Bronchial epithelial cell (primary cell): ENCODE measurements around the gene AGPS. TPM values are rescaled to one million over a fixed set of nuclear protein-coding genes. Genes with fewer than 3 reads are reported as not detected.
"Not testable (repeated sequence)": the region's sequence is repeated elsewhere in the genome, so short reads cannot be mapped to it uniquely, and the experiment has no call there.

ENCODE experiments used
- DNase-seq: peaks from one replicate; pipeline ENCODE4 v3.0.0-alpha.2; 2010; ENCODE audit warnings: low read depth
- FAIRE-seq: peaks from 2 replicates; lab custom pipeline; 2011; peaks lifted over from hg19 to GRCh38; lab: Jason Lieb, UNC
- H3K27me3 ChIP-seq: 2 replicates; pipeline ENCODE4 v1.5.1; 2011; ENCODE audit warnings: low read length; ENCODE audit not compliant: control insufficient read depth, insufficient read depth
- H3K36me3 ChIP-seq: 2 replicates; pipeline ENCODE4 v1.5.1; 2011; ENCODE audit warnings: low read length; ENCODE audit not compliant: control insufficient read depth, insufficient read depth
- H3K4me3 ChIP-seq: 2 replicates; pipeline ENCODE4 v1.5.1; 2011; ENCODE audit warnings: mild to moderate bottlenecking, low read depth, low read length, control low read depth
- total RNA-seq: library from RNA; depleted of rRNA; stranded (reverse); fragments of >200 nt; gene quantifications from 2 replicates; pipeline ENCODE4 v1.2.1, GENCODE V29; 2014
- TF ChIP-seq, protein P1 (sequence below): IDR thresholded peaks from 2 replicates; pipeline ENCODE4 v1.5.1; 2011; ENCODE audit warnings: mild to moderate bottlenecking, moderate library complexity, low read length, control low read depth, inconsistent platforms; ENCODE audit not compliant: insufficient read depth, severe bottlenecking

AGPS gene
- total RNA-seq, 1 donor from 2014 or later, result 34.8 TPM

DNA sequence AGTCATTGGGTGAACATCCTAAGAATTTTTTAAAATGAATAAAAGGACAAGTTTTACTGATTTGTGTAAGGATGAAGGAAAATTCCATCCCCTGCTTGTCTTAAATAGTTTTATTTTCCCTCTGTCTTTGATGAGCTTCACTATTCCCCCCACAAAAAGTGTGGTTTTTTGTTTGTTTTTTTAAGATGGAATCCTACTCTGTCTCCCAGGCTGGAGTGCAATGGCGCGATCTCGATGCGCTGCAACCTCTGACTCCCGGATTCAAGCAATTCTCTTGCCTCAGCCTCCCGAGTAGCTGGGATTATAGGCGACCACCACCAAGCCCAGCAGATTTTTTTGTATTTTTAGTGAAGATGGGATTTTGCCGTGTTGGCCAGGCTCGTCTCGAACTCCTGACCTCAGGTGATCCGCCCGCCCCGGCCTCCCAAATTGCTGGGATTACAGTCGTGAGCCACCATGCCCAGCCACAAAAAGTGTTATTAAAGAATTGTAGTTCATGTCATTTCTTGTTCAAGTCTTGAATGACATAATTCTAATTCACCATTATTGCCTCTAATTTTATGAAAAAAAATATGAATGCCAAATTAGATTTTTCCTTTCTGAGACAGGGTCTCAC lies 91.7 kb downstream of the AGPS start:
- no peaks in the 10 kb centered on the region for H3K36me3 ChIP-seq
- no peaks in the 10 kb centered on the region for H3K27me3 ChIP-seq
- H3K4me3 ChIP-seq, result no peak overlapping the region
- TF ChIP-seq, protein P1, sequence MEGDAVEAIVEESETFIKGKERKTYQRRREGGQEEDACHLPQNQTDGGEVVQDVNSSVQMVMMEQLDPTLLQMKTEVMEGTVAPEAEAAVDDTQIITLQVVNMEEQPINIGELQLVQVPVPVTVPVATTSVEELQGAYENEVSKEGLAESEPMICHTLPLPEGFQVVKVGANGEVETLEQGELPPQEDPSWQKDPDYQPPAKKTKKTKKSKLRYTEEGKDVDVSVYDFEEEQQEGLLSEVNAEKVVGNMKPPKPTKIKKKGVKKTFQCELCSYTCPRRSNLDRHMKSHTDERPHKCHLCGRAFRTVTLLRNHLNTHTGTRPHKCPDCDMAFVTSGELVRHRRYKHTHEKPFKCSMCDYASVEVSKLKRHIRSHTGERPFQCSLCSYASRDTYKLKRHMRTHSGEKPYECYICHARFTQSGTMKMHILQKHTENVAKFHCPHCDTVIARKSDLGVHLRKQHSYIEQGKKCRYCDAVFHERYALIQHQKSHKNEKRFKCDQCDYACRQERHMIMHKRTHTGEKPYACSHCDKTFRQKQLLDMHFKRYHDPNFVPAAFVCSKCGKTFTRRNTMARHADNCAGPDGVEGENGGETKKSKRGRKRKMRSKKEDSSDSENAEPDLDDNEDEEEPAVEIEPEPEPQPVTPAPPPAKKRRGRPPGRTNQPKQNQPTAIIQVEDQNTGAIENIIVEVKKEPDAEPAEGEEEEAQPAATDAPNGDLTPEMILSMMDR, result no peak
- DNase-seq (no peak), FAIRE-seq (no peak)

DNA sequence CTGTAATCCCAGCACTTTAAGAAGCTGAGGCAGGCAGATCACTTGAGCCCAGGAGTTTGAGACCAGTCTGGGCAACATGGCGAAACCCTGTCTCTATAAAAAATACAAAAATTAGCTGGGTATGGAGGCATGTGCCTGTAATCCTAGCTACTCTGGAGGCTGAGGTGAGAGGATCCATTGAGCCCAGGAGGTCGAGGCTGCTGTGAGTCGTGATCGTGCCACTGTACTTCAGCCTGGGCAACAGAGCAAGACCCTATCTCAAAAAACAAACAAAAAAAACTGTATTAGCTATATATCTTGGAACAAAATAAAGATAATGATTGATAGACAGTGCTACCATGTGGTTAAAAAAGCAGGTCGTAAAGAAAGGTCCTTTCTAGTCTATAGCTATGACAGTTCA lies 93.1 kb downstream of the AGPS start:
- FAIRE-seq, H3K27me3 ChIP-seq, DNase-seq, H3K4me3 ChIP-seq, H3K36me3 ChIP-seq: not testable (repeated sequence)

DNA sequence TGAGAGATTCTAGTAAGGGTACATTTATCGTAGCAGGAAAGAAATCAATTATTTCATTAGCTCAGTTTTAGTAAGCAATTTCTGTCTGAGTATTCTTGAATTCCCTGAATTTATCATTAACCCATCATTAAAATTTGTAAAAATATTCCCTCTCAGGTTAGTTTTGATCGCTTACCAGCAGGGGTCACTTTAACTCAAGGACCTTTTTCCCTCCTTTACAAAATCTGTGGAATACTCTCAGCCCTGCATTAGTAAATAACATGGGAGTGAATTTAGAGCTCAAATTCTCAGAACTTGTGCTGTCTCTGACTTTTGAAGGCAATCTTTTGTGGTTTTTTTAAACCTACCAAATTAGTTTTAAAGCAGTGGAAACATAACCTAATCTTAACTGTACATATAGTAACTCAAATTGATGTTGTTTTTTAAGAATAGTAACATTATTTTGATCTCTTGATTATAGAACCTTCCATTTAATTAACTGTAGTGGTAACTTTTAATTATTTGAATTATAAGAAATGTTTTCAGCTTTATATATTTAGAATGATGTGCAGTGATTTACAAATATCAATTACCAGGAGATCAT lies 97.2 kb downstream of the AGPS start:
- TF ChIP-seq, protein P1, result peak; percentile 33
- FAIRE-seq, result no peak
- Histone ChIP-seq H3K4me3 (no peak overlapping the region), H3K36me3 (no peaks in the 10 kb centered on the region), H3K27me3 (no peaks in the 10 kb centered on the region)
- DNase-seq, result peak; percentile 39

DNA sequence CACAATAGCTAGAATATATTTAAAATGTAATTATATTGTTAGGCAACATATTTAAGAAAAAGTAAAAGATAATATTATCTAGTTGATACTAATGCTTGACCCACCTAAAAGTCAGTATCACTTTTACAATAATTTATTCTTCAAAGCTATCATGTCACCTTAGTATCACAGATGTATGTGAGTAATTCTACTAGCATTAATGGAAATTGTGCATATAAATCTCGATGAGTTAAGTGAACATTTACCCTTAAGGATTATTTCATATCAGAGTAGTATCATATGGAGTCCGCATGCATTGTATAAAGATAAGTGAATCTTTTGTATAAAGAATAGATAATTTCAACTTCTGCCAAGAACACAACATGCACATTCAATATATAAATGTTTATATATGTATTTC lies 103.4 kb downstream of the AGPS start:
- TF ChIP-seq, protein P1, result no peak
- FAIRE-seq, result no peak
- H3K4me3 ChIP-seq, result no peak overlapping the region
- no peak for DNase-seq
- no peaks in the 10 kb centered on the region for H3K36me3 ChIP-seq
- no peaks in the 10 kb centered on the region for H3K27me3 ChIP-seq

DNA sequence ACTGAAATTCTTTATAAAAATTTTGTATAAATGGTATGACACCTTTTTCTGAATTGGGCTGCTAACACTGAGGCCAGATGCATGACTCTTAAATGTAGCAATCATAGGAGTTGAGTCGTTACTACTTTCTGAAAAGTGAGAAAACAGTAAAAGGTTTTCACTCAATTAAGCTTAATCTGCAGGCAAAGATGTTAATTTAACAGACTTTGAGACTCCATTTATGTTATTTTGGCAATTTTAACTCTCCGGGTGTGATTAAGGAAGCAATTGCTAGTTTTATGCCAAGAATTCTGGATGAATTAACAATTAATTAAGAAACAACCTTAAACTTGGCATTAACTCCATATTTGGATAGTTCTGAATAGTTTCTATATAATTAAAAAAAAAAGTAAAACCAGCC lies 104.3 kb downstream of the AGPS start:
- TF ChIP-seq, protein P1, result no peak
- DNase-seq, result no peak
- Histone ChIP-seq H3K36me3 (no peaks in the 10 kb centered on the region), H3K27me3 (no peaks in the 10 kb centered on the region), H3K4me3 (no peak overlapping the region)
- FAIRE-seq, result no peak

DNA sequence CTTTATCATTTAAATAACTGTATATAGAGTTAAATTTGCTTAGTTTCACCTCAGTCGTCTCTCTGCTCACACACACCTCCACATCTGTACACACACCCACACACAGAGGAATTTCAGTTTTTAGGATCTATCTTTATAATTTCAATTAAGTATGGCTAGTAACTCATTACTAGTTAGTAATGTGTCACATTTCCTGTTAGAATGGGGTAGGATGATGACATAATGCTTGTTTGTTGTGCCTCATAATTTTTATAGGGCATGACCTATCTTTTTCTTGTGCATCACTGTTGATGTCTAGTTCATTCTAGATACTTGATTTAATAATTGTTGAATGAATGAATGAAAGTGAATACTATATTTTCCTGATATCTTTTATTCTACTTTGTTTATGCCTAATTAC lies 108.6 kb downstream of the AGPS start:
- peak; percentile 61 for DNase-seq
- H3K36me3 ChIP-seq, result no peaks in the 10 kb centered on the region
- TF ChIP-seq, protein P1, result no peak
- no peaks in the 10 kb centered on the region for H3K27me3 ChIP-seq
- no peak for FAIRE-seq
- H3K4me3 ChIP-seq, result no peak overlapping the region
